ENCODE measurements around the gene INA. TPM values are rescaled to one million over a fixed set of nuclear protein-coding genes. Genes with fewer than 3 reads are reported as not detected.
A peak's percentile ranks its signal among the peaks of the same experiment; 100 is the strongest.

INA gene
- total RNA-seq (not detected), polyA plus RNA-seq (not detected)

DNA sequence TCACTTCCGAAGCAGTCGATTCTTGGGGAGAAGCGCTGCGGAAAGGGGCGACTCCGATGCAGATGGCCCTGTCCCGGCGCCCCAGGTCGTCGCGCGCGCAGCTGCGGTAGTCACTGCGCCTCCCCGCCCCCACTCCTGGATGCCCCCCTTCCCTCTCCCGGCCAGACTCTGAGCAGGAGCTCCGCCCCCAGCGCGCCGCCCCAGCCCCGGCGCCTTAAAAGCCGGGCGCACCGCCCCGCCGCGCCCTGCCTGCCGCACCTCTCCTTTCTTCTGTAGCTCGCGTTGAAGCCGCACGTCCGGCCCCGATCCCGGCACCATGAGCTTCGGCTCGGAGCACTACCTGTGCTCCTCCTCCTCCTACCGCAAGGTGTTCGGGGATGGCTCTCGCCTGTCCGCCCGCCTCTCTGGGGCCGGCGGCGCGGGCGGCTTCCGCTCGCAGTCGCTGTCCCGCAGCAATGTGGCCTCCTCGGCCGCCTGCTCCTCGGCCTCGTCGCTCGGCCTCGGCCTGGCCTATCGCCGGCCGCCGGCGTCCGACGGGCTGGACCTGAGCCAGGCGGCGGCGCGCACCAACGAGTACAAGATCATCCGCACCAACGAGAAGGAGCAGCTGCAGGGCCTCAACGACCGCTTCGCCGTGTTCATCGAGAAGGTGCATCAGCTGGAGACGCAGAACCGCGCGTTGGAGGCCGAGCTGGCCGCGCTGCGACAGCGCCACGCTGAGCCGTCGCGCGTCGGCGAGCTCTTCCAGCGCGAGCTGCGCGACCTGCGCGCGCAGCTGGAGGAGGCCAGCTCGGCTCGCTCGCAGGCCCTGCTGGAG, at the start of gene INA:
Gene INA, plus strand, starts transcription at position 243 of the 817 bp plus-strand sequence. Its CDS starts 74 bp downstream, at position 317.
- ATAC-seq (ENCODE audit: low read depth in 2 of 2) = no peak
- Mint-ChIP-seq H3K4me3 (peak within 1 kb of the TSS in 1 of 4 donors; percentile 10), H3K36me3 (no peaks in the 10 kb centered on the region), H3K4me1 (peaks cover 0 to 9% (median 0%) of the 10 kb centered on the region in 4 donors), H3K27me3 (peaks cover 59% of the 10 kb centered on the region), H3K27ac (peak within 1 kb of the TSS in 1 of 3 donors; percentile 38), H3K9me3 (peaks cover 0 to 4% (median 3%) of the 10 kb centered on the region in 7 donors)
- Histone ChIP-seq H3K4me1 (ENCODE audit: control insufficient read depth, insufficient read depth, low read length, poor library complexity, severe bottlenecking) (peaks cover 16% of the 10 kb centered on the region), H3K27ac (ENCODE audit: insufficient read depth, low read length, poor library complexity, severe bottlenecking) (no peak within 1 kb of the TSS), H3K4me3 (ENCODE audit: low read depth, low read length) (no peak within 1 kb of the TSS), H3K36me3 (ENCODE audit: control insufficient read depth, insufficient read depth, low read length) (no peaks in the 10 kb centered on the region), H3K9me3 (ENCODE audit: control insufficient read depth in 2 of 2, low read length in 2 of 2) (no peaks in the 10 kb centered on the region), H3K27me3 (ENCODE audit: control insufficient read depth, insufficient read depth, low read length) (peaks cover 26% of the 10 kb centered on the region)
- peak in 1 of 3 donors; percentile 53 for DNase-seq

DNA sequence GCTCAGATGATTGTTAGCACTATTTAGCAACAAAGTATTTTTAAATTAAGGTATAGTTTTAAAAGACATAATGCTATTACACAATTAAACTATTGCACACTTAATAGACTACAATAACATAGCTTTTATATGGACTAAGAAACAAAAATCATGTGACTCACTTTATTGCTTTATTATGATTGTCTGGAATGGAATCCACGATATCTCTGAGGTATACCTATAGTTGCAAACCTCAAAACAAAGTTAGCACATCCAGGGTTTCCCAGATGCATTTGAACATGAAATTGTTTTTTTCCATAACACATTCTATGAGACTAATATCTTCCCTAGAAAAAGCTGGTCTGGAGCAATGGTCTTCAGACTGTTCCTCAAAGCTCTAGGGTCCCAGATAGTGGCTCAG, 49.5 kb upstream of the INA start:
- Mint-ChIP-seq H3K27ac (no peak overlapping the region), H3K4me3 (no peak overlapping the region), H3K9me3 (peaks cover 0 to 11% (median 4%) of the 10 kb centered on the region in 7 donors), H3K4me1 (no peaks in the 10 kb centered on the region), H3K27me3 (peaks cover 11% of the 10 kb centered on the region), H3K36me3 (peaks cover 3% of the 10 kb centered on the region)
- DNase-seq = no peak
- H3K4me1 ChIP-seq (ENCODE audit: control insufficient read depth, insufficient read depth, low read length, poor library complexity, severe bottlenecking) = no peaks in the 10 kb centered on the region
- H3K9me3 ChIP-seq (ENCODE audit: control insufficient read depth in 2 of 2, low read length in 2 of 2) = peaks cover 3 to 16% of the 10 kb centered on the region in 2 experiments
- no peak overlapping the region for H3K4me3 ChIP-seq (ENCODE audit: low read depth, low read length)
- H3K27ac ChIP-seq (ENCODE audit: insufficient read depth, low read length, poor library complexity, severe bottlenecking) = no peak overlapping the region
- no peaks in the 10 kb centered on the region for H3K36me3 ChIP-seq (ENCODE audit: control insufficient read depth, insufficient read depth, low read length)
- no peaks in the 10 kb centered on the region for H3K27me3 ChIP-seq (ENCODE audit: control insufficient read depth, insufficient read depth, low read length)
- ATAC-seq (ENCODE audit: low read depth in 2 of 2) = no peak

DNA sequence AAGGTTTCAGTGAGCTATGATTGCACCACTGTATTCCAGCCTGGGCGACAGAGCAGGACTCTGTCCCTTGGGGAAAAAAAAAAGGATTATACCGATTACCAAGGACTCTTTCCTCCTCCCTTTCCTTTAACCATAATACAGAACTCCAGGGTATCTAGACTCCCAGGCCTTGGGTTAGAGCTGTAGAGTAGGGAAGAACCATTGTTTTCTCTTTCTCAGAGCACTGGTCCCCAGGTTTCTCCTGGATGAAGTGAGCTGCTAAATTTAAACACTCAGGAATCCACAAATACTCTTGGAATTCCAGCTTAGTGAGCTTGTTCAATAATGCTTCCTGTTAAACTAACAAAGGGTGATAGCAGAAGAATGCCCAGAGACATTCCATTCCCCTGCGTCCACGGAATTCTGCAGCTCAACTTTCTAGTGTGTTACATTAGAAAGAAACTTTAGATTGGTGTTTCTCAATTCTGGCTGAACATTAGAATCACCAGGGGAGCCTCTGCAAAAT, 45.8 kb upstream of the INA start:
- H3K27ac ChIP-seq (ENCODE audit: insufficient read depth, low read length, poor library complexity, severe bottlenecking) = no peak overlapping the region
- ATAC-seq (ENCODE audit: low read depth in 2 of 2) (no peak), DNase-seq (no peak)
- H3K27ac Mint-ChIP-seq = no peak overlapping the region
- no peaks in the 10 kb centered on the region for H3K27me3 ChIP-seq (ENCODE audit: control insufficient read depth, insufficient read depth, low read length)
- H3K9me3 Mint-ChIP-seq = no peaks in the 10 kb centered on the region
- no peaks in the 10 kb centered on the region for H3K4me1 ChIP-seq (ENCODE audit: control insufficient read depth, insufficient read depth, low read length, poor library complexity, severe bottlenecking)
- no peak overlapping the region for H3K4me3 ChIP-seq (ENCODE audit: low read depth, low read length)
- no peak overlapping the region for H3K4me3 Mint-ChIP-seq
- no peaks in the 10 kb centered on the region for H3K36me3 Mint-ChIP-seq
- H3K27me3 Mint-ChIP-seq = peaks cover 11% of the 10 kb centered on the region
- no peaks in the 10 kb centered on the region for H3K4me1 Mint-ChIP-seq
- no peaks in the 10 kb centered on the region for H3K9me3 ChIP-seq (ENCODE audit: control insufficient read depth in 2 of 2, low read length in 2 of 2)
- no peaks in the 10 kb centered on the region for H3K36me3 ChIP-seq (ENCODE audit: control insufficient read depth, insufficient read depth, low read length)

DNA sequence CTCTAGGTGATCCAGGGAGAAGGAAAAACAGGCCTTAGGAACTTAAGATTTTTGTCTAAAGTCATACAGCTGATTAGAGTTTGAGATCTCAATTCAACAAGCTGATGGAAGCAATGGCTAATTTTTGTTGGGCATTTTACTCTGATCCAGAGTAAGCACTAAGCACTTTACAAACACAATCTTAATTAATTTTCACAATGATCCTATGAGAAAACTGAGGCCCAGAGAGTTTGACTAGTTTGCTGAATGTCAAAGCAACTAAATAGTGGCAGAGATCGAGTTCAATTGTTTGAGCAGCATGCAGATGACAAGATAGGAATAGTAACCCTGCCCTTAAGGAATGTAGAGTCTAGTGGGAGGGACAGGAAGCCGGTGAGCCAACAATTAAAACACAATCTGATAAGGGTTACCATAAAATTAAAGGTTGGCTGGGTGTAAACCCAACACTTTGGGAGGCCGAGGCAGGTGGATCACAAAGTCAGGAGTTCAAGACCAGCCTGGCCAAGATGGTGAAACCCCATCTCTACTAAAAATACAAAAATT, 44.7 kb upstream of the INA start:
- H3K4me3 Mint-ChIP-seq = no peak overlapping the region
- DNase-seq (no peak), ATAC-seq (ENCODE audit: low read depth in 2 of 2) (no peak)
- H3K36me3 ChIP-seq (ENCODE audit: control insufficient read depth, insufficient read depth, low read length) = no peaks in the 10 kb centered on the region
- H3K36me3 Mint-ChIP-seq = no peaks in the 10 kb centered on the region
- no peak overlapping the region for H3K4me3 ChIP-seq (ENCODE audit: low read depth, low read length)
- no peaks in the 10 kb centered on the region for H3K27me3 ChIP-seq (ENCODE audit: control insufficient read depth, insufficient read depth, low read length)
- H3K4me1 ChIP-seq (ENCODE audit: control insufficient read depth, insufficient read depth, low read length, poor library complexity, severe bottlenecking) = no peaks in the 10 kb centered on the region
- H3K27ac Mint-ChIP-seq = no peak overlapping the region
- H3K4me1 Mint-ChIP-seq = no peaks in the 10 kb centered on the region
- no peaks in the 10 kb centered on the region for H3K9me3 Mint-ChIP-seq
- peaks cover 11% of the 10 kb centered on the region for H3K27me3 Mint-ChIP-seq
- no peaks in the 10 kb centered on the region for H3K9me3 ChIP-seq (ENCODE audit: control insufficient read depth in 2 of 2, low read length in 2 of 2)
- no peak overlapping the region for H3K27ac ChIP-seq (ENCODE audit: insufficient read depth, low read length, poor library complexity, severe bottlenecking)

DNA sequence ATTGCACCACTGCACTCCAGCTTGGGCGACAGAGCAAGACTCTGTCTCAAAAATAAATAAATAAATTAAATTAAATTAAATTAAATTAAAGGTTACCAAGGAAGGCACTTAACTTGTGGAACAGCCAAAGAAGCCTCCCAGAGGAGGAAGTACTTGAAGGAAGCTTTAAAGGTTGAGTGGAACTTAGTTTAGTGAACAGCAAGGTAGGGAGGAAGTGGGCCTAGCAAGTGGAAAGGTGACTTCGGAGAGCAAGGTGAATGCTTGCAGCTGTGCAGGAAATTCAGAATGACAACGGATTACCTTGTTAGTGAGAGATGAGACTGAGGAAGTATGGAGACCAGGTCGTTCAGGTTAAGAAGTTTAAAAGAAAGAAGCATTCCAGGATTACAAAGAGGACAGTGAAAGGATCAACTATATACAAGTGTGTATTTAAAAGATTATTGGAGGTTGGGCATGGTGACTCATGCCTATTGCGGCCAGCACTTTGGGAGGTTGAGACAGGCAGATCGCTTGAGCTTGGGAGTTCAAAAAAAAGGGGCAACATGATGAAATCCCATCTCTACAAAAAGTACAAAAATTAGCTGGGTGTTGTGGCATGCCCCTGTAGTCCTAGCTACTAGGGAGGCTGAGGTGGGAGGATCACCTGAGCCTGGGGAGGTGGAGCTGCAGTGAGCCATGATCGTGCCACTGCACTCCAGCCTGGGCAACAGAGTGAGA, 44.0 kb upstream of the INA start:
- Mint-ChIP-seq H3K27me3 (peaks cover 11% of the 10 kb centered on the region), H3K4me3 (no peak overlapping the region), H3K9me3 (no peaks in the 10 kb centered on the region), H3K4me1 (no peaks in the 10 kb centered on the region), H3K36me3 (no peaks in the 10 kb centered on the region), H3K27ac (no peak overlapping the region)
- Histone ChIP-seq H3K36me3 (ENCODE audit: control insufficient read depth, insufficient read depth, low read length) (no peaks in the 10 kb centered on the region), H3K9me3 (ENCODE audit: control insufficient read depth in 2 of 2, low read length in 2 of 2) (no peaks in the 10 kb centered on the region), H3K4me1 (ENCODE audit: control insufficient read depth, insufficient read depth, low read length, poor library complexity, severe bottlenecking) (no peaks in the 10 kb centered on the region), H3K4me3 (ENCODE audit: low read depth, low read length) (no peak overlapping the region), H3K27ac (ENCODE audit: insufficient read depth, low read length, poor library complexity, severe bottlenecking) (no peak overlapping the region), H3K27me3 (ENCODE audit: control insufficient read depth, insufficient read depth, low read length) (no peaks in the 10 kb centered on the region)
- no peak for DNase-seq
- no peak for ATAC-seq (ENCODE audit: low read depth in 2 of 2)

DNA sequence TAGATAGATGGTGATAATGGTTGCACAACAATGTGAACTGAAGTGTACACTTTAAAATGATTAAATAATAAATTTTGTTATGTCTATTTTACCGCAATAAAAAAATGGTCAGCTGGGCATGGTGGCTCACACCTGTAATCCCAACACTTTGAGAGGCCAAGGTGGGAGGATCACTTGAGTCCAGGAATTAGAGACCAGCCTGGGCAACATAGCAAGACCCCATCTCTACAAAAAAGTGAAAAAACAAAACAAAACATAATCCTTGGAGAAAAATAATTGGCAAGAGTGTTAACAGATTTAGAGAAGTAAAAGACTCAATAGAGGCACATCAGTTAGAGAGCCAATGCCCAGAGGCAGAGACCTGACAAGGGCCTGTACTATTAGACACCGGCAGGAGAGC, 41.2 kb upstream of the INA start:
- Histone ChIP-seq H3K27me3 (ENCODE audit: control insufficient read depth, insufficient read depth, low read length) (no peaks in the 10 kb centered on the region), H3K9me3 (ENCODE audit: control insufficient read depth in 2 of 2, low read length in 2 of 2) (no peaks in the 10 kb centered on the region), H3K27ac (ENCODE audit: insufficient read depth, low read length, poor library complexity, severe bottlenecking) (no peak overlapping the region), H3K4me1 (ENCODE audit: control insufficient read depth, insufficient read depth, low read length, poor library complexity, severe bottlenecking) (no peaks in the 10 kb centered on the region), H3K36me3 (ENCODE audit: control insufficient read depth, insufficient read depth, low read length) (no peaks in the 10 kb centered on the region), H3K4me3 (ENCODE audit: low read depth, low read length) (no peak overlapping the region)
- H3K4me3 Mint-ChIP-seq = no peak overlapping the region
- H3K4me1 Mint-ChIP-seq = peaks cover 0 to 13% (median 4%) of the 10 kb centered on the region in 4 donors
- H3K36me3 Mint-ChIP-seq = no peaks in the 10 kb centered on the region
- H3K27ac Mint-ChIP-seq = no peak overlapping the region
- H3K9me3 Mint-ChIP-seq = no peaks in the 10 kb centered on the region
- H3K27me3 Mint-ChIP-seq = peaks cover 15% of the 10 kb centered on the region
- ATAC-seq (ENCODE audit: low read depth in 2 of 2) (no peak), DNase-seq (no peak)

DNA sequence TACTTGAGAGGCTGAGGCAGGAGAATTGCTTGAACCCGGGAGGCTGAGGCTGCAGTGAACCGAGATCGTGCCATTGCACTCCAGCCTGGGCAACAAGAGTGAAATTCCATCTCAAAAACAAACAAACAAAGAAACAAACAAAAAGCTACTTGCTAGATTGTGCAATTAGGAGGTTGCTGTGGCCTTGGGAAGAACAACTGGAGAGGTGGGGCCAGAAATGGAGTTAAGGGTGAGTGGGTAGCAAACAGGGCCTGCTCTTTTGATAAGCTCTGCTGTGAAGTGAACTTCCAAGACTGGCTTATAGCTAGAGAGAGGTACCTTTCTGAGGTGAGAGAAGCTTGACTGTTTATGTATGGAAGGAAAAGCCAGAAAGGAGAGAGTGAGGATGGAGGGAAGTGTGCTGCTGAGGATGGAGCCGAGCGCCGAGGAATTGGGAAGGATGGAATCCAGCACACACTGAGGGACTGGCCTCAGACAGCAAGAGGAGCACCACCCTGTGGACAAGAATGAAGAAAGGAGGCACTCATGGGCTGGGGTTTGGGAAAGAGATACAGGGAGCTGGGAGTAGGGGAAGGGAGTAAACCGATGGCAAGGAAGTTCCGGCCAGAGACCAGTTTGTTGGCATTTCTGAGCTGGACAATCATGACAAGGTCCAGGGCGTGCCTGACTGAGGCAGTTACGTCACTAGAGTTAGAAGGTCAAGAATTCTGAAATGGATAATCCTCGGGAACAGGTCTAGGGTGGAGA, 38.3 kb upstream of the INA start:
- Histone ChIP-seq H3K4me3 (ENCODE audit: low read depth, low read length) (no peak overlapping the region), H3K9me3 (ENCODE audit: control insufficient read depth in 2 of 2, low read length in 2 of 2) (no peaks in the 10 kb centered on the region), H3K4me1 (ENCODE audit: control insufficient read depth, insufficient read depth, low read length, poor library complexity, severe bottlenecking) (no peaks in the 10 kb centered on the region), H3K36me3 (ENCODE audit: control insufficient read depth, insufficient read depth, low read length) (no peaks in the 10 kb centered on the region), H3K27me3 (ENCODE audit: control insufficient read depth, insufficient read depth, low read length) (no peaks in the 10 kb centered on the region), H3K27ac (ENCODE audit: insufficient read depth, low read length, poor library complexity, severe bottlenecking) (no peak overlapping the region)
- H3K9me3 Mint-ChIP-seq = no peaks in the 10 kb centered on the region
- H3K4me3 Mint-ChIP-seq = no peak overlapping the region
- DNase-seq (no peak), ATAC-seq (ENCODE audit: low read depth in 2 of 2) (no peak)
- H3K4me1 Mint-ChIP-seq = peaks cover 0 to 13% (median 4%) of the 10 kb centered on the region in 4 donors
- H3K27ac Mint-ChIP-seq = peak overlapping the region in 1 of 3 donors; percentile 47
- H3K27me3 Mint-ChIP-seq = peaks cover 7% of the 10 kb centered on the region
- H3K36me3 Mint-ChIP-seq = no peaks in the 10 kb centered on the region

All from CD4-positive, CD25-positive, alpha-beta regulatory T cell (primary cell).